HG02678 (cell line): Measurements from ENCODE around the gene GORASP2.

Experiments
- ATAC-seq: cut with Tn5 transposase; IDR thresholded peaks from one replicate; pipeline ENCODE4 v1.9.1; 2021; ENCODE audit warnings: mild to moderate bottlenecking, moderate library complexity; ENCODE audit not compliant: unreplicated experiment

The GORASP2 gene

GRCh38 chr2:170963386-170963785 is 34.3 kb downstream of the GORASP2 start:
- ATAC-seq = no peak

DNA sequence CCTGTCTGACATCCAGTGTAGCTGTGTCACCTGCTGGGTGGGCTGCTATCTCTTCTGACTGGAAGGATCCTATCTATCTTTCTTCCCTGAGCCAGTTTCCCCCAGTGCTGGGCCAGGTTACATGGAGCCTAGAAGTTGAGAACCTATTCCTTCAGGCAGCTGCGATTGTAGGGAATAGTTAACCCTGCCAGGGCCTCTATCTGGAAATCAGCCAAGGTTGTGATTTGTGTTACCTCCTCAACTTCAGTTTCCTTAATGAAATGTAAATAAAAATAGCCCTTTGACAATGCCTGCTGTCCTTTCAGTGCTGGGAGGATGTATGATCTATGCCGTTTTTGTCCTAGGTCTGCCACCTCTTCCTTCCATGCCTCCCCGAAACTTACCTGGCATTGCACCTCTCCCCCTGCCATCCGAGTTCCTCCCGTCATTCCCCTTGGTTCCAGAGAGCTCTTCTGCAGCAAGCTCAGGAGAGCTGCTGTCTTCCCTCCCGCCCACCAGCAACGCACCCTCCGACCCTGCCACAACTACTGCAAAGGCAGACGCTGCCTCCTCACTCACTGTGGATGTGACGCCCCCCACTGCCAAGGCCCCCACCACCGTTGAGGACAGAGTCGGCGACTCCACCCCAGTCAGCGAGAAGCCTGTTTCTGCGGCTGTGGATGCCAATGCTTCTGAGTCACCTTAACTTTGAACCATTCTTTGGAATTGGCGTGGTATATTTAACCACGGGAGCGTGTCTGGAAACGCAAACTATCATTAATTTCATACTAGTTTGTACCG is 36.6 kb downstream of the GORASP2 start:
- no peak for ATAC-seq

DNA sequence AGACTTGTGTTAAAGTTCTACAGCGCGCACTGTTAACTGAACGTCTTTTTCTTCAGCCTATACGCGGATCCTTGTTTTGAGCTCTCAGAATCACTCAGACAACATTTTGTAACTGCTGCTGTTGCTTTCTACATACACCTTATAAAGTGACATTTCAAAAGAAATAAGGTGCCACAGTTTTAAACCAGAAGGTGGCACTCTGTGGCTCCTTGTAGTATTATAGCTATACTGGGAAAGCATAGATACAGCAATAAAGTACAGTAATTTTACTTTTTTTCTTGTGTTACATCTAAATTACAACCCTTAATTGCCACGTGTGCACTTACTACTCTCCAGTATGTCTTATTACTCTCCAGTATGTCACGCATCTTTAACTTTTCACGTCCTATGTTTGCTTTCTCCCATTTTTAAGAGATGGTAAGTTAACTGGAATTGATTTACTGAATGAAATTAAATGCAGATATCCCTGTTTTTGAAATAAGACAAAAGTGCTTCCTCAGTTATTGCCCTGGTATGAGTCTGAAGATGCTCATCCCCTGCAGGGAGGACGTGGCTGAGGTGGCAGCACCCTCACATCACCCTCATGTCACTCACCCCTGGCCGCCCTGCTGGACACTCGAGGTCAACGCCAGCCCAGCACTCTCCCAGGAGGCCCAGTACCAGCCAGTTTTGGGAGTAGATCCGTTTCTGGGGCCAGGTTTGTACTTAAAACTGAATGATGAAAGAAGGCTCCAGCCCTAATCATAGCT is 37.8 kb downstream of the GORASP2 start:
- ATAC-seq = no peak

GRCh38 chr2:170967553-170967952 is 38.5 kb downstream of the GORASP2 start:
- no peak for ATAC-seq

GRCh38 chr2:170968205-170969003 is 39.4 kb downstream of the GORASP2 start:
- no peak for ATAC-seq

GRCh38 chr2:170969030-170969429 is 40.0 kb downstream of the GORASP2 start:
- ATAC-seq = no peak

DNA sequence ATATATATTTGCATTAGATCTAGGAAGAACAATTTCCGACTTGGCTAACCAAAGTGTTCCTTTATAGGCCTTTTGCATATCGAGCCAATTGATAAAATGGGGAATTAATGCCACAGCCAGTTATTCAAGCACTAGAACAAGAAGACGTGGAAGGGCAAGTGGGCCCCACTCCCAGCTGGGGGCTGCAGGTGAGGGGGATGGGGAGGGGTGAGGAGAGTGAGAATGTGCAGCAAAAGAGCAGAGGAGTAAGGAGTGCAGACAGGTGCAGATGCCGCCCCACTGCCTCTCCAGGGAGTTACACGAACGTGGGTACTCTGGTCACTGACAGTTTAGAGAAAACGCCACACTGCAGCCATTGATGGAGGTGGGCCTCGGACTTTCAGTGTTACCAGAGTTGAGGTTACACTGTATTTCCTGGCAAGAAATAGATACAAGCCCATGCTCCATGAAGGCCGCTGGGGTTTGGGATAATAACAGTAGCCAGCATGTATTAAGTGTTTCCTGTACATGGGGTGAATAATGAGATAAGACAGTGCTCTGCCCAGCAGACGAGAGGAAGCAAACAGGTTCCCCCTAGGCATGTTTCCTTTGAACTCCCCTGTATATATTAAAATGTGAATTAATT is 40.9 kb downstream of the GORASP2 start:
- ATAC-seq = no peak

- no peak for ATAC-seq
Measured at GRCh38 chr2:170971071-170971470, 42.0 kb downstream of the GORASP2 start.

GRCh38 chr2:170972296-170973224 is 43.5 kb downstream of the GORASP2 start:
- no peak for ATAC-seq

DNA sequence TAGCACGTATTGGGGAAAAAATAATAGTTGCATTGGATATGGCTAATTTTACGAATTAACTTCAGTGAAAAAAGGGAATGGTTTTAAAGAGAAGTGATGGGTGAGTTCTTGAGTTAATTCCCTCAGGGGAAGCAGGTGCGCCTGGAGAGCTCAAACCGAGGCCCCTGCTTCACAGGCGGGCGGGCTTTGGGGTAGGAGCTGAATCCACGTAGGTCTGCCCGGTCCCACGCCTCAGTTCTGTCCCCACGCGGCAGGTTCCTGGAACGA is 44.1 kb downstream of the GORASP2 start:
- no peak for ATAC-seq

DNA sequence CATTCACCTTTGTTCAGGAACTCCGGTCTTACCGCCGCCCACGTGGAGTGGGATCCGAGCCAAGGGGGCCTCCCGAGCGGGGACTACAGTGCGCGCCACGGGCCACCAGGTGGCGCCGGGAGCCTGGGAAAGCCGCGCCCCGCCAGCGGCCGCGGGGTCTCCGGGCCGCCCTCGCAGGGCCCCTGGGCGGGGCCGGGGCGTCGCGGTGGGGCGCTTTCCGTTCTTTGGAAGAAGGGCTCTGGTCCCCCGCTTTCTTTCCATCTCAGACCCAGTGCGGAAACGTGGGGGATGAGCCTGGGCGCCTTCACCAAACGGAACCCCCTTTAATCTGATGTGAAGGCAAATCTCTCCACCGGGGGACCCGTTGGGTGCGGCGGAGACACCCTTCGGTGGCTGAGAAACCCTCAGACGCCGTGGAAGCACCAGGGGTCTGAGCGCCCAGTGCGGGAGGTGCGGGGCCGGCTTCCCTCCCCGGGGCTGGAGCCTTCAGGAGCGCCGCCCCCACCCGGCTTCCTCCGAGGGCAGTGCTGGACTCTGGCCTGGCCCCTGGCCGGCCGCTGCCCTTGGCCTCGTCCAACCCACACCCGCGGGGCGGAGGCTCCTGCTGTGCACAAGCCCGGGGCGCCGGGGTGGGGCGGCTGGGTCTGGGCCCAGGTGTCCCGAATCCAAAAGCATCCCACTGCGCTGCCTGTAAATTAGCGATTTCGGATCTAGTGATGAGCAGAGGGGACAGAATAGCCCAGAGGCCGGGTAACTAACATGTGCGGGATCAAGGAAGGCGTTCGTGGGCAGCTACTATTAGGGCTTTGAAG is 44.6 kb downstream of the GORASP2 start:
- peak; percentile 95 for ATAC-seq

GRCh38 chr2:170974304-170974993 is 45.4 kb downstream of the GORASP2 start:
- ATAC-seq = no peak

DNA sequence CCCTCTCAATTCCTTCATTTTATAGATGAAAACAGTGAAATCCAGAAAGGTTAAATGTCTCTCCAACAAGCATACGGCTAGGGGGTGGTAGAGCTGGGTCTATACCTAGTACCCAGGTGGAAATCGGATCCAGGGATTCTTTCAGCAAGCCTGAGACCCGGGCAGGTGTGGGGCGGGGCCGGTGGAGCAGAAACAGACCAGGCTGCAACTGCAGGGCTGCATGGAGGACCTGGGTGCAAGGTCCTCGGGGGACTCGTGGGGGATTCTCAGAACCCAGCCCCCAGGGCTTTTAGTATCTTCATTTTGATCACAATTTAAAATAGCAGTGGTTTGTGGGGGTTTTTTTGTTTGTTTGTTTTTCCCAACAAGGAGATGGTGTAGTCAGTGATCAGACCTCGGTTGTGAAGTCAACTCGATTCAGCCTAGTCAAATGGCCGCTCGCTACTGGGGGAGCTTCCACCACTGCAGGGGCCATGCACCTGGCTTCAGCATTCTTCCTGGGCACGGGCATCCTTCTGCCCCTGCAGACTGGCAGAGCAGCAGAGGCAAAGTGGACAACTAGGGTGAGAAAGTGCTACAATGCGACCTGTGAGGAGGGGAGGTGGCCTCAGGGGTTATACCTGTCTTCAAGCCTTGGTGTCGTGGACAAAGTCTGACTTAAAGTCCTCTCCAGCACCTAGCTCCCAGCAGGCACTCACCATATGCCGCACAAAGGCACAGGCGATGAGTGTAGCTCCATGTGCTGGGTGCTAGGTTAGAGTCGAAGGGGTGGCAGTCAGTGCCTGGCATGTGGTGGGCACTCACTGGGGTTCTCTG is 46.3 kb downstream of the GORASP2 start:
- ATAC-seq = no peak

- no peak for ATAC-seq
Measured at GRCh38 chr2:170975943-170976270, 46.9 kb downstream of the GORASP2 start.

GRCh38 chr2:170984079-170984478 is 55.0 kb downstream of the GORASP2 start:
- no peak for ATAC-seq

GRCh38 chr2:170985407-170985806 is 56.4 kb downstream of the GORASP2 start:
- no peak for ATAC-seq

GRCh38 chr2:170986566-170987258 is 57.7 kb downstream of the GORASP2 start:
- ATAC-seq = no peak
